GM19328 (cell line): Measurements from ENCODE around the gene TMC3.
"Not testable (repeated sequence)": the region's sequence is repeated elsewhere in the genome, so short reads cannot be mapped to it uniquely, and the experiment has no call there.

Source experiments
- ATAC-seq: cut with Tn5 transposase; IDR thresholded peaks from one replicate; pipeline ENCODE4 v1.9.1; 2021; ENCODE audit warnings: mild to moderate bottlenecking, moderate library complexity; ENCODE audit not compliant: unreplicated experiment

Gene TMC3

DNA sequence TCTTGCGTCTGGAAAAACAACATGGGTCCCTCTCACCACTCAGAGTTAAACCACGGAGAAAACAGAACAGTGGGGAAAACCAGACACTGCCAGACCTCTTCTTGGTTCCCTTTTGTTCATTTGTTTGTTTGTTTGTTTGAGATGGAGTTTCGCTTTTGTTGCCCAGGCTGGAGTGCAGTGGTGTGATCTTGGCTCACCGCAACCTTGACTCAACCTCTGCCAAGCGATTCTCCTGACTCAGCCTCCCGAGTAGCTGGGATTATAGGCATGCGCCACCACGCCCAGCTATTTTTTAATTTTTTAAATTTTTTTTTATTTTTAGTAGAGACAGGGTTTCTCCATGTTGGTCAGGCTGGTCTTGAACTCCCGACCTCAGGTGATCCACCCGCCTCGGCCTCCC, 25.3 kb downstream of the TMC3 start:
- not testable (repeated sequence) for ATAC-seq

DNA sequence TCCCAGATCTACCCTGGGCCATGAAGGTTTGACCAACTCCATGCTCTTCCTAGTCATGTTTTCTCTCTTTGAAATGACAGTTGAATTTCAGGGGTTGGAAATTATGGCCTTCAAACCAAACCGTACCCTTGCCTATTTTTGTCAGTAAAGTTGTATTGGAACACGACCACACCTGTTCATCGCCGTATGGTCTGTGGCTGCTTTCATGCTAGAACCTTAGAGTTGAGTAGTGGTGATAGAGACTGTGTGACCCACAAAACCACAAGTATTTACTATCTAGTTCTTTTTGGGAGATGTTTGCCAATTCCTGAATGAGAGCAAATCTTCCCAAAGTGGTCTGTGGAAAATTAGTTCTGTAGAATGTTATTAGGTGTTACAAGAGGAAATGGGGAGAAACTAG, 26.1 kb downstream of the TMC3 start:
- no peak for ATAC-seq

DNA sequence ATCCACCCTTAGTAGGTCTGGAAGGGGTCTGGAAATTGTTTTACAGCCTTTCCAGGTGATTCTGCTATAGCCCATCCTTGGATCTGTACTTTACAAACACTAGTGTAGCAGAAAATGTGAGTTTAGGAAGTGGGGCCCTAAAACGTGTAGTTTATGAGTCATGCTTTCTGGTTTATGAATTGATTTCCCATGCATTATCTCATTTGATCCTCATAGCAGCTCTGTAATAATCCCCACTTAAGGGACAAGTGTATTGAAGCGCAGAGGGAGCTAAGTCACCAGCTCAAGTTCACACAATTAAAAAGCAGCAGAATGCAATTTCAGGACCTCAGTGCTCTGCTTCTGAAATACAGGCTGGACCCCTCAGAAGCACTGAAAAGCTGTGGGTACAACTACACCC, 27.4 kb downstream of the TMC3 start:
- no peak for ATAC-seq

DNA sequence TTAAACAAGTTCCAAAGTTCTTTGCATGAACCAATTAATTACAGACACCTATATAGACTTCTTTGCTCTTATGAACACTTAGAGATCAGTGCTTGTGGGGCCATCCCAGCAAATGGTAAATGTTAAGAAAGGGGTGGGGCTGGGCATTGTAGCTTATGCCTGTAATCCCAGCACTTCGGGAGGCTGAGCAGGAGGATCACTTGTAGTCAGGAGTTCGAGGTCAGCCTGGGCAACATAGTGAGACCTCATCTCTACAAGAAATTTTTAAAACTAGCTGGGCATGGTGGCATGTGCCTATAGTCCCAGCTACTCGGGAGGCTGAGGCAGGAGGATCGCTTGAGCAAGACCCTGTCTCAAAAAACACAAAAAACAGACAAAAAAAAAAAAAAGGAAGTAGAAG, 30.6 kb downstream of the TMC3 start:
- ATAC-seq, result no peak

DNA sequence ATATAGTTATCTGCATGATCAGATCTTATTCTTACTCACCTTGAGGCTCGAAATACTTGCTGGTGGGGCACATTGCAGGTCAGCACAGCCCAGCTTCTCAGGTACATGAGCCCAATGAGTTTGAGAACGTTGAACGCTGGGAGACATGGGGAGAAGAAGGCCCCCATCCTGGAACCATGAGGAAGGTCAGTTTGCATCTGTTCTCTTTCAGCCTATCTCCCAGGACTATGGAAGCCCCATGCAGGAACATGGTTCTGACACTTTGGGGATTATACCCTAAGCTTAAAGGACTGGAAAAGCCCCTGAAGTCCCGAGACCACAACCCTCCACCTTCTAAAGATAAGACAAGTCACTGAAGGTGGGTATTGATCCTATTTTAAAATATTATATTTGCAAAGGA, 32.7 kb downstream of the TMC3 start:
- ATAC-seq, result no peak

DNA sequence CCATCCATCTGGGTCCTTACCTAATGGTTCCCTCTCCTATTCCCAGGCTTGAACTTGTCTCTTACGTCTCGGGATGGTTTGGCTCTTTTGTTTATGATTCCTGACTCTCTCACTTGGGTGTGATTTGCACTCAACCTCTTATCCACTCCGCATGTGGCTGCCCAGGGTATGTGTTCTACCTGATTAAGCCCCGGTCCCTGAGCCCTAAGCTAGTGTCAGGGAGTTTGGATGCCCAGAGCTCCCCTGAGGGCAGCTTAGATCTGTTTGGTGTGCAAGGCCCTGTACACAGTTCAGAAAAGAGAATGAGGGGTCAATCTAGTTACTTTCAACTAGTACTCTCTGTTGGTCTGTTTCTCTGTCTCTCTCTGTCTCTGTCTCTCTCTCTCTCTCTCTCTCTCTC, 34.2 kb downstream of the TMC3 start:
- no peak for ATAC-seq

DNA sequence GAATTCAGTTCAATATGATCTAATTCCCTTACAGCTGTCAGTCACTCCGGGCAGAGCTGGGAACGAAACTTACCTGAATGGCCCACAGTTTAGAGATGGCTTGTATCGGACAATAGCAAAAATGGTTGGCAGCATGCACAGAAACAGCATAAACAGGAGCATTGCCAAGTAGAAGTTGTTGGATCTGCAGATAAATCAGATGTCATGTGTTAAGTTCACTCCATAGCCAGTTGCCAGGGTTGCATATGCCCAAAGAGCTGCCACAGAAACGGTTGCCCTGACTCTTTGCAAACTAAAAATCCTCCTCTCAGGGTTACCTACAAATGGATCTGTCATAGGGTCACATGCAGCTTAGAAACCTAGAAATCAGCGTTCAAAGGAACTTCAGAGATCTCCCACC, 34.7 kb downstream of the TMC3 start:
- ATAC-seq, result no peak

DNA sequence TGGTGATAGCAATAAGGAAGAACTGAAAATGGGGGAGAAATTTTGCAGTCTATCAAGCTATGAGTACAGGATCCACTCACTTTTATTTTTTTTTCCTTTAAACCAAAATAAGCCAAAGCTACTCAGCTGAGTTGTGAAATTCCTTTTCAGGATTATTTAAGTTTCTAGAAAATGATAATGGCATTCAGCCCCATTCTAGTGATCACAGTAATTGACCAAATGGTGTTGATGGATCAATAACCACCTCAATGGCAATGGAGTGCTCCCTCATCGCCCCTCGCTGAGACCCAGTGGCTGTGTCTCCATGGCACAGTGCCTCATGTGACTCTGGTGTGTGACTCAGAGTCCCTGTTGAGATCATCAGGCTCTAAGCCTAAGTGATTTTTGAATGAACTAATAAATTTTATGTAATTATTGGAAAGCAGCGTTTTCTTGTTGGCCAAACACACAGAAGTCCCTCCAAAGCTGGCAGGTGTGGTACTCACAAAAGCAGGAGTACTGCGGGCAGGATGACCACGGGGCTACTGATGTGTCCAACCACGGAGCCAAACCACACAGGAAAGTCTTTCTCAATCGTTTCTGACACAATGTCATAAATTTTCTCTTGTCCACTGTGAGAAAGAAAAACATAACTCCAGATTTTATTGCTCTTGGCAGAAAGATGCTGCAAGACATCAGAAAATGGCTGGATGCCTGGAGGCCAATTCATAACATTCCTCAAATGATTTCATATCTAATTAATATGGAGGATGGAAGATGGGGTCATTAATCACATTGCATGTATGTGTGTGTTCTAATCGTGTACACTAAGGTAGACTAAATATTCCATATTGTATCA, 35.6 kb downstream of the TMC3 start:
- no peak for ATAC-seq

DNA sequence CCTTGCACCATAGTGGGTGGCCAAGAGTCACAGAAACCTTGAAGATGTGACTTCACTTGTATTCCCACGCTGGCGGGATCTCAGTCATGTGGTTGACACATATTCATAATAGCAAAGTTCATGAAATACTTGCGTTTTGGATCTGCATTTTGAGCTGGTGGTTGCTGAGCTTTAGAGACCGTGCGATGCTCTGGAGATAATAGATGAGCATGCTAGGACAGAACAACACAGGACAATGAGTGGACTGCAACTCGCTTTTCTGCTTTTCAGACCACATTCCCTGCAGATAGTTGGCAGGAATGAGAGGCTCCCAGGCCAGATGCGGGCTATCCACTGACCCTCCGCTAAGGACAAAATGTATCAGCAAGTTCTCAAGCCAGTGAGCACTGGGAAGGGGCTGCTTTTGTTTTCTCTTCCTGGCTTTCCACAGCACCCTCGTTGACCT, 36.3 kb downstream of the TMC3 start:
- no peak for ATAC-seq

DNA sequence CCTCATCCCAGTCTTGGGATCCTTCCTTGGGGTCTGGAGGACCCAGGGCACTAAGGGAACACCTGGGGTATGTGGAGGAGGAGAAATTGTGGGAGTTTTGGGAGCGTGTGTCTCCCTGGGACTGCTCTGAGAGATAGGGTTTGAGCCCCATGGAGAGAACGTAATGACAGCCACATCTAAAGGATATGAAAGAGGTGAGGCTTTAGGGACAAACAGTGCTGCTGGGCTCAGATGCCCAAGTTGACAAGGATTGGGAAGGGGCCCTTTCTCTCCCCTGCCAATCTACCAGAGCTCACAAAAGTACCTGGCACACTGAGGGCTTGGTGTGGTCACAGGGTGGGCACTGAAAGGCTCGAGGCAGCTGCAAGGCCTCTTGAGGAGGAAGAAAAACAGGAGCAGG, 36.8 kb downstream of the TMC3 start:
- ATAC-seq, result no peak

DNA sequence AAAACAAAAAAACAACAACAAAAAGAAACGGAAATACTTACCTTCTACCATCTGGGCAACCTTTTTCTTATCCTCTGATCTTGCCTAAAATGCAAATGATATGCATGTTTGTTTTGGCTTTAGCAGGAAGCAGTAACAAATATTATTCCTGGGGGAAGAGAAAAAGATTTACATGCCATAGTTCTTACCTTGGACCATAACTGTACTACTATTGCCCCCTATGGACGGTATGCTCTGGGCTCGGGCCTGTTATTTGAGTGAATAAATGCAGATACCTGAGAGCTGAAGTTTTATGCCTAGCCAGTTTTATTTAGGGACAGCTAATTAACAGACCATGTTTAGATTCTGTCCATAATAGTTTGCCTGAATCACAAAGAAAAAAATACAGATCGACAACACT, 37.4 kb downstream of the TMC3 start:
- no peak for ATAC-seq

DNA sequence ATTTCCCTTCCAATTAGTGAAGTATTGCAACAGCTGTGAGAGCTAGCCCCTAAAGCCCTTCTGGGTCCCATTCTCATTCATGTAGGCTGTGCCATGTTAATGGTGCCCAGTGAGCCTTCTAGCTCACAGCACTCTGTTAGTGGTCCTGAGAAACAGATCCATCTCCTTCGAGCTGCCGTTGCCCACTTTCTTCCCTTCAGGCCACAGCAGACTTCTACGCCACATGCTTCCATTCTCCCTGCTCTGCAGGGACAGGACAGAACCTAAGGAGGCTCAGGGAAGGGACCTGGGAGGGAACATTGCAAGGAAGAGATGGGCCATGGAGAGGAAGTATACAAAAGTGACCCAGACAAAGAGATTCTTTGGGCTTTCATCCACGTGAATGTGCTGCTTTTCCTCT, 38.4 kb downstream of the TMC3 start:
- ATAC-seq, result no peak

DNA sequence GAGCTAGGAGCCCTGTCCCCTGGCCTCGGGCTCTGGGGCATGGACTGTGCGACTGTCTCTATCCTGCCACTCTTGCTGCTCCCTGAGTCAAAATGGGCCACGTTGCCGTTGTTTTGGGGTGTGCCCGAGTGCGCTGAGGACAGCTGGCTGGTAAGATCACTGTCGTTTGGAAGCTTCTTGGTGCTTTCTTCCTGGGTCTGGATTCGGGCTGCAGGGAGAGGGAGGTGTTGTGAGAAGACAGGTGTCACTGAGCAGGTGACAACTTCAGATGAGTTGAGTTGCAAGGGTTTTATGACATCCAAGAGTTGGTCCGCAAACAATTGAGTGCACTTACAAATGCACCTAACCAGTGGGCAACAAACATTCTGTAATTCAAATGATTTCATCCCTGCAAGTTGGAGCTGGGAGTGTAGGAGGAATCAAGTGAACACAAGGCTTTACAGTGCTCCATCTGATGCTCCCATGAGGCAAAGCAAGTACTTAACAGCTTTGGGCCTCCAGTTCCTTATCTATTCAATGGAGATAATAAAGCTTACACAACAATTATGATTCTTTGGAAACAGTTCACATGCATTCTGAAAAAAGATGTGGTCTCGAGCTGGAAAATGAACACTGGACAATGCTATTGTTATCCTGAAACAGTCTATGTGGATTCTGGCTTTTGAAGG, 39.1 kb downstream of the TMC3 start:
- no peak for ATAC-seq

DNA sequence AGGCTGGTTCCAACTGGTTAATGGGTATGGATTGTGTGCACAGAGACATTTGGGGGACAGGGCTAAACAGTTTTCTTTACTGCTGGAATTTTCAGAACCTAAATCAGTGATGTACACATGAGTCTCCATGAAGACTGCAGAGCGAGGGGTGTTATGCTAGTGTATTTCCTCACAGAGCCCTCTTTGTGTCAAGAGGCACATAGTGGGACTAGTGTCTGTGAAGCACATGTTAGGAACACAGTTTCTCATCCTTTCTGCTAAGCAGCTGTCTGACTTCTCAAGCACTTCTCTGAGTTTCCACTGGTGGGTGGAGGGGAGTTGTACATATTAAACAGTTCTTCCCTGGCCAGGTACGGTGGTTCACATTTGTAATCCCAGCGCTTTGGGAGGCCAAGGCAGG, 40.6 kb downstream of the TMC3 start:
- no peak for ATAC-seq

DNA sequence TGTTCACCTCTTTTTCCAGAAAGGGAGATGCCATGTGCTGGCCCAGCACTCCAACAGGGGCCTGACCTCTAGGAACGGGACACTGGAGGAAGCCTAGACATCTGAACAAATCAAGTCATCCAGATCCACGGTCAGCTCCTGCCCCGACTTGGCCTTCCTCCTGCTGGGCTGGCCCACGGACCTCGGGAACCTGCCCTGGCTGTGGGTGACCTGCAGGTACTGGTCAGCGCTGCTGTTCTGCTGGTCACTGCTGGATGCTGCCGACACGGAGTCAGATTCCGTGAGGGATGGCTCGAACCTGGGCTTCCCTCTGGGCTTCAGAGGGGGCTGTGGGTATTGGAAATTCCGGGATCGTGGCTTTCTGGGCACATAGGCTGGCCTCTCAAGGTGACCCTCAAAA, 41.7 kb downstream of the TMC3 start:
- ATAC-seq, result no peak

DNA sequence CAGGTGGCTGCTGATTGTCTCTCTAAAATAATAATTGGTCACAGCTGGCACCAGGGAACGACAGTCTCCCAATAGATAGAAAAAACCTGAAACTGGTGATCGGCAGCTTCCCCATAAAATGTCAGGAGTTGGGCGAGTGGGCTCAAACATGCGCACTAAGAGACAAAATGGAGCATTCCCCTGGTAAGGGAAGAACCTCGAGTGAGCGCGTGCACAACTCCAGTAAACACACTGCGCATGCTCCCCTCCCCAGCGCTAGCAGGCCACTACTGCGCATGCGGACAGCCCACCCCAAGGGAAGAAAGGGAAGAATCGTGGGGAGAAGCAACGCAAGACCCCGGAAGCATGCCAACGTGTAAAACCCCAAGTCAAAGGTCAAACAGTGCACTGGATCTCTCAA, 42.4 kb downstream of the TMC3 start:
- no peak for ATAC-seq

DNA sequence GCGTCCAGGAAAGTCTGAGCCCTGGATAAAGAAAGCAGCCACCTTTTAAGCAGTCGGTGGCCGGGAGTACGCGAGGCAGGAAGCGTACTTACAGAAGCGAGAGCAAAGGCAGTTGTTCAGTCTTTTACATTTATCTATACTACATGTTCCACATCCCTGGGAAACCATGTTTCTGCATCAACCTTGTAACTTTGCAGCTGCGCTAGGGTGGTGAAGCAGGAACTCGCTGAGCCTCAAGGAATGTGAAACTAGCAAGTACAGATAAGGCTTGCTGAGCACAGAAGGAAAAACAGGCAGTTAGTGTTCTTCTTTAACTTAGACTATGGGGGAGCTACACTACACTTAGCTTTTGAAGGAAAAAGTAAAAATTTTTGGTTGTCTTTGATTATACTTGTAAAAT, 42.9 kb downstream of the TMC3 start:
- not testable (repeated sequence) for ATAC-seq

DNA sequence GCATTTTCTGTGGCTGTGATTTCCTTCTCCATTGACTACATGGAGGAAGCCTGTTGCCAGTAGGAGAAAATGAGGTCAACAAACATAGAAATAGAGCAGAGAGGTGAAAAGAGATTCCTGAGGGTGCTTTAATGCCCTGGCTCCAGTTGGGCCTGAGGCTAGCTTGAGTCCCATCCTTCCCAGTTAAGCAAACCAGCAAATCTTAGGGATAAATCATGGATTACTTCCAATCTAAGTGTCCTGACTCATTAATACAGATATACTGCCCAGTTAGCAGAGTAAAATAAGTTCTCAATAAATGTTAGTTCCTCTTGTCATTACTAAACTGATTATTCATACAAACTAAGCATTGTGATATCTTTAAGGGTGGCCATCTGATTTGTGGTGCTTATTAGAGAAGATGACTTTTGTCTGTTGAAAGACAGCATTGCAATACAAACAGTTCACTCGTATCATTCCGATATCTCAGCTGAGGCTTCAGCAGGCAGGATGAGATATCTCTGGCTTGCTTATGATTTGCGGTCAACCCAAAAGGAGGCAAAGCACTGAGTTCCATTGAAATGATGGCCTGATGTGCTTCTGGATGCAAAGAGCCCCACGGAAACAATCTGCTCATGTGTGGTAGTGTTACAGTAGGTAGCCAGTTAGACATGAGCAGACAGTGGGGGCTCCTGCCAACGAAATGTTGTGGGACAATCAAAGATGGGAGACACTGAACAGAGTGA, 43.5 kb downstream of the TMC3 start:
- ATAC-seq, result no peak

DNA sequence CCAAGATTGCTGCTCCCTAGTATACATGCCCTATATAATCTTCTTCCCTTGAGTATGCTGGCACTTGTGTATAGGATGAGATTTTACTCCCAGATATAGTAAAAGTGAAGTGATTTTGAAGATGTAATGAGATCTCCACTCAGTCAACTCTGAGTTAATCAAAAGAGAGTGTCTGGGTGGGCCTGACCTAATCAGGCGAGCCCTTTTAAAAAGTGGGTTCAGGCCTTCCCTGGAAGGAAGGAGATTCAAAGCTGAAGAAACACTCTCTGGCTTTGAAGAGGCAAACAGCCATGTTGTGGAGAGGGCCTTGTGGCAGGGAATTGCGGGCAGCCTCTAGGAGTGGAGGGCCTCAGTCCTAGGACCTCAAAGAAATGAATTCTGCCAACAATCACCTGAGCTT, 44.6 kb downstream of the TMC3 start:
- ATAC-seq, result no peak

DNA sequence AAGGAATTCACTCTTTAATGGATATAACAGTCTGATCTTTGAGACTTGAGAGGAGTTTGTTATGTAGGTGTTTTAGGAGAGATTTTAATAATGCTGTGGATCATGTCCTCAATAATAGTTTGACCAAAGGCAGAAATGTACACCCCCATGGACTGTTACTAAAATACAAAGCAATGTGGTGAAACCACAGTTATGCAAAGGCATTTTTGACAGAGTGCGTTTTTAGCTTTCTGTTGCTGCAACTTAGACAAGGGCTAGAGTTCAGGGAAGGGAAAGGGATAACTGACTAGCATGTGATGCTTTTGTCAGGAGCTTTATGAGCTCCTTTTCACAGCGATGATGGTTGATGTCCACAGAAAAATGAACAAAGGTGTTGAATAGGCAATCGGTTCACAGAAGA, 46.5 kb downstream of the TMC3 start:
- ATAC-seq, result no peak

DNA sequence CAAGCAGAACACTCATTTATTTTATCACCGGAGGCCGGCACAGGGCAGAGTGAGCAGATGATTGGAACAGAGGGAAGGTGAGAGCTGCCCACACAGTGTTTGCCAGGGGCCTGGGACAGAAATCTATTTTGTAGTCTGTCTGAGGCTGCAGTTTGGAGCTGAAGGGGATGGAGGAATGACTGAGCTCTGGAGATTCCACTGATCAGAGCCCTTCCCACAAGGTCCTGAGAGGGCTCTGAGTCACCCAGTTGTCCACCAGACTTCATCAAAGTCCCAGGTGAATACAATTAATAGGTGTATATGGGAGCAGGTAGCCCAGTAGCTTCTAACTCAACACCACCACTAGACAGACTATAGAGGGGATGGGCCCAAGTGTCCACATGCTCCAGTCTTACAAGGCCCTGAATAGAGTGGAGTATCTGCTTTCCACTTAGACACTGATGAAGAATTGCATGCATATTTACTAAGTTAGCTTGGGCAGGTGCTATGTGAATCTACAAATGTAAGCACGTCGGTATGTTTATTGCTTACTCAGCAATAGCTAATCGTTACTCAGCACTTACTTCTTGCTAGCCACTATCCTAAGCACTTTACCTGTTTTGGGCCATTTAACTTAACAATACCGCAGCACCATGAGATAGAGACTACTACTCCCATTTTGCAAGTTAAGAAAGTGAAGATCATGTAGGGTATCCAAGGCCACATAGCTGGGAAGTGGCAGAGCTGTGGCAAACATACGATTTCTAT, 47.4 kb downstream of the TMC3 start:
- ATAC-seq, result no peak
